ENCODE results near the gene CYS1. TPM values are rescaled to one million over a fixed set of nuclear protein-coding genes. Genes with fewer than 3 reads are reported as not detected.

The CYS1 gene
- polyA plus RNA-seq, 2 of the 4 experiments (the other 2 are of a cell fraction), result 0.68 to 1.1 TPM

DNA sequence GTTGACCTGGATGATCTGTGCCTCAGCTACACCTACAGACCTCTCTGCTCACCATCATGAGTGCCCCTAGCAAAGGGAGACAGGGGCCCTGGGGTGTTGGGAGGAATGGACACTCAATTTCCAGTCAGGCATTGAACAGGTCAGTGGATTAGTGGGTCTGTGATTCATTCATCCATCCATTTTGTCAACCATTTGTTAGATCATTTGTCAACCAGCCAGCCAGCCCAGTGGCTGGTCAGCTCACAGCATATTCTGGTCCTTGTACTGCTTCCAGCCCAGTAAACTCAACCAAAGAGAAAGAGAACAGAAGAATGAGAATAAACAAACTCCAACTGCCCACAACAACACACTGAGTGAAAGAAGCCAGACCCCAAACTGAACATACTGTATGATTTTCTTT lies 41.5 kb downstream of the CYS1 start (continued):
- TF ChIP-seq, protein P1, sequence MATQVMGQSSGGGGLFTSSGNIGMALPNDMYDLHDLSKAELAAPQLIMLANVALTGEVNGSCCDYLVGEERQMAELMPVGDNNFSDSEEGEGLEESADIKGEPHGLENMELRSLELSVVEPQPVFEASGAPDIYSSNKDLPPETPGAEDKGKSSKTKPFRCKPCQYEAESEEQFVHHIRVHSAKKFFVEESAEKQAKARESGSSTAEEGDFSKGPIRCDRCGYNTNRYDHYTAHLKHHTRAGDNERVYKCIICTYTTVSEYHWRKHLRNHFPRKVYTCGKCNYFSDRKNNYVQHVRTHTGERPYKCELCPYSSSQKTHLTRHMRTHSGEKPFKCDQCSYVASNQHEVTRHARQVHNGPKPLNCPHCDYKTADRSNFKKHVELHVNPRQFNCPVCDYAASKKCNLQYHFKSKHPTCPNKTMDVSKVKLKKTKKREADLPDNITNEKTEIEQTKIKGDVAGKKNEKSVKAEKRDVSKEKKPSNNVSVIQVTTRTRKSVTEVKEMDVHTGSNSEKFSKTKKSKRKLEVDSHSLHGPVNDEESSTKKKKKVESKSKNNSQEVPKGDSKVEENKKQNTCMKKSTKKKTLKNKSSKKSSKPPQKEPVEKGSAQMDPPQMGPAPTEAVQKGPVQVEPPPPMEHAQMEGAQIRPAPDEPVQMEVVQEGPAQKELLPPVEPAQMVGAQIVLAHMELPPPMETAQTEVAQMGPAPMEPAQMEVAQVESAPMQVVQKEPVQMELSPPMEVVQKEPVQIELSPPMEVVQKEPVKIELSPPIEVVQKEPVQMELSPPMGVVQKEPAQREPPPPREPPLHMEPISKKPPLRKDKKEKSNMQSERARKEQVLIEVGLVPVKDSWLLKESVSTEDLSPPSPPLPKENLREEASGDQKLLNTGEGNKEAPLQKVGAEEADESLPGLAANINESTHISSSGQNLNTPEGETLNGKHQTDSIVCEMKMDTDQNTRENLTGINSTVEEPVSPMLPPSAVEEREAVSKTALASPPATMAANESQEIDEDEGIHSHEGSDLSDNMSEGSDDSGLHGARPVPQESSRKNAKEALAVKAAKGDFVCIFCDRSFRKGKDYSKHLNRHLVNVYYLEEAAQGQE (IDR thresholded peaks at IDR 0.05), result no peak

GRCh38 chr2:10038123-10038522 lies 42.1 kb downstream of the CYS1 start:
- H3K4me3 ChIP-seq, result no peak overlapping the region
- H3K4me2 ChIP-seq, result no peak overlapping the region
- POLR2A ChIA-PET, result interaction anchor here (2.1 kb wide), 1 partner anchor 194 kb away, joined by 6 read pairs; the partner anchor contains the start of gene TAF1B
- 0 out of 6 replicates have a peak overlapping the region, but pooled peaks of 1 of the 2 experiments have one; percentile 83 for H3K27ac ChIP-seq
- H3K4me1 ChIP-seq, result peaks cover 16% of the 10 kb centered on the region
- FAIRE-seq, result no peak
- 81% methylated on average over 10 of the region's 10 CpGs for WGBS (ENCODE audit: missing lambda C conversion rate)
- H3K9me3 ChIP-seq, result peaks cover 10% of the 10 kb centered on the region
- DNase-seq (ENCODE audit: low read depth in 1 of 2, low spot score in 1 of 2), result no peak
- CTCF ChIA-PET, result interaction anchor here (0.6 to 14.9 kb wide), 8 partner anchors 11 to 238 kb away, joined by 3 to 117 read pairs (median 8); no protein-coding TSS in a partner anchor
- TF ChIP-seq FOSB (CRISPR knock-in tag; IDR thresholded peaks at IDR 0.05) (no peak), RFX5 (IDR thresholded peaks at IDR 0.05) (no peak), ESRRA (IDR thresholded peaks at IDR 0.05; ENCODE audit: borderline replicate concordance, low read length) (no peak), HOXB13 (CRISPR knock-in tag; IDR thresholded peaks at IDR 0.05; ENCODE audit: low read depth) (no peak), MYC (IDR thresholded peaks at IDR 0.05; ENCODE audit: borderline replicate concordance, low read length) (no peak), PHF8 (IDR thresholded peaks at IDR 0.05; ENCODE audit: borderline replicate concordance, low read depth) (no peak), ZNF302 (CRISPR knock-in tag; IDR thresholded peaks at IDR 0.05) (no peak), FOXS1 (CRISPR knock-in tag; IDR thresholded peaks at IDR 0.05) (no peak)
- no peak for ATAC-seq

- ChIA-PET CTCF (interaction anchor here (0.5 to 14.9 kb wide), 24 partner anchors 9 to 1194 kb away, joined by 3 to 117 read pairs (median 4); partner anchors contain the start of gene TAF1B), POLR2A (interaction anchor here (0.6 kb wide), 1 partner anchor 51 kb away, joined by 3 read pairs; no protein-coding TSS in a partner anchor)
- ATAC-seq (peak; percentile 88 to 94), DNase-seq (ENCODE audit: low read depth in 1 of 2, low spot score in 1 of 2) (peak; percentile 84 to 95), FAIRE-seq (no peak)
- Histone ChIP-seq H3K27ac (peak overlapping the region; percentile 53 to 83), H3K4me2 (peak overlapping the region; percentile 34), H3K9me3 (no peaks in the 10 kb centered on the region), H3K4me1 (peaks cover 16% of the 10 kb centered on the region), H3K4me3 (no peak overlapping the region)
- WGBS (ENCODE audit: missing lambda C conversion rate), result 50% methylated on average over 14 of the region's 14 CpGs
- no peak for TF ChIP-seq FOSB (CRISPR knock-in tag; IDR thresholded peaks at IDR 0.05)
- TF ChIP-seq HEYL (CRISPR knock-in tag; IDR thresholded peaks at IDR 0.05), result no peak
- no peak for TF ChIP-seq HOXA7 (CRISPR knock-in tag; IDR thresholded peaks at IDR 0.05)
- TF ChIP-seq, protein P2, sequence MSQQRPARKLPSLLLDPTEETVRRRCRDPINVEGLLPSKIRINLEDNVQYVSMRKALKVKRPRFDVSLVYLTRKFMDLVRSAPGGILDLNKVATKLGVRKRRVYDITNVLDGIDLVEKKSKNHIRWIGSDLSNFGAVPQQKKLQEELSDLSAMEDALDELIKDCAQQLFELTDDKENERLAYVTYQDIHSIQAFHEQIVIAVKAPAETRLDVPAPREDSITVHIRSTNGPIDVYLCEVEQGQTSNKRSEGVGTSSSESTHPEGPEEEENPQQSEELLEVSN (IDR thresholded peaks at IDR 0.05; ENCODE audit: borderline replicate concordance, low read depth), result no peak
- TF ChIP-seq ESRRA (IDR thresholded peaks at IDR 0.05; ENCODE audit: borderline replicate concordance, low read length), result no peak
- TF ChIP-seq PHF8 (IDR thresholded peaks at IDR 0.05; ENCODE audit: borderline replicate concordance, low read depth), result no peak
- peak; percentile 100 for TF ChIP-seq MAFK (IDR thresholded peaks at IDR 0.05; ENCODE audit: partially characterized antibody)
- no peak for TF ChIP-seq FOSL2 (IDR thresholded peaks at IDR 0.05)
- peak; percentile 32 for TF ChIP-seq FOSL2 (CRISPR knock-in tag; IDR thresholded peaks at IDR 0.05)
- peak; percentile 63 for TF ChIP-seq MAX (IDR thresholded peaks at IDR 0.05)
- TF ChIP-seq EHF (CRISPR knock-in tag; IDR thresholded peaks at IDR 0.05), result no peak
- TF ChIP-seq RNF2 (IDR thresholded peaks at IDR 0.05; ENCODE audit: borderline replicate concordance, low read depth), result no peak
- TF ChIP-seq ELK1 (IDR thresholded peaks at IDR 0.05; ENCODE audit: low read depth, low read length), result no peak
- TF ChIP-seq MAZ (IDR thresholded peaks at IDR 0.05; ENCODE audit: borderline replicate concordance, low read depth, low read length), result no peak
- TF ChIP-seq POLR2A (IDR thresholded peaks at IDR 0.05; ENCODE audit: low read length), result no peak
- no peak for TF ChIP-seq JUNB (IDR thresholded peaks at IDR 0.05)
- TF ChIP-seq CHD4 (IDR thresholded peaks at IDR 0.05; ENCODE audit: borderline replicate concordance), result no peak
- TF ChIP-seq HES2 (IDR thresholded peaks at IDR 0.05), result no peak
- peak; percentile 46; the same call in 1 of the 2 replicates for TF ChIP-seq NFE2L2 (conservative IDR thresholded peaks at IDR 0.05; ENCODE audit: low read length)
- TF ChIP-seq ZNF302 (CRISPR knock-in tag; IDR thresholded peaks at IDR 0.05), result no peak
- 0 out of 2 replicates have a peak, but pooled peaks have one; percentile 40 for TF ChIP-seq MYC (IDR thresholded peaks at IDR 0.05; ENCODE audit: borderline replicate concordance, low read length)
- peak; percentile 58; the same call in 2 of the 3 replicates for TF ChIP-seq SMC3 (IDR thresholded peaks at IDR 0.05)
- TF ChIP-seq HOXB13 (CRISPR knock-in tag; IDR thresholded peaks at IDR 0.05; ENCODE audit: low read depth), result no peak
- TF ChIP-seq CEBPB (IDR thresholded peaks at IDR 0.05), result no peak
- no peak for TF ChIP-seq GATA3 (IDR thresholded peaks at IDR 0.05; ENCODE audit: borderline replicate concordance)
- TF ChIP-seq HDAC2 (IDR thresholded peaks at IDR 0.05), result no peak
Measured at GRCh38 chr2:10036095-10036884, 43.9 kb downstream of the CYS1 start.
